ENCODE measurements around the gene ACACA.
"Not testable (repeated sequence)": the region's sequence is repeated elsewhere in the genome, so short reads cannot be mapped to it uniquely, and the experiment has no call there.

The ACACA gene

DNA sequence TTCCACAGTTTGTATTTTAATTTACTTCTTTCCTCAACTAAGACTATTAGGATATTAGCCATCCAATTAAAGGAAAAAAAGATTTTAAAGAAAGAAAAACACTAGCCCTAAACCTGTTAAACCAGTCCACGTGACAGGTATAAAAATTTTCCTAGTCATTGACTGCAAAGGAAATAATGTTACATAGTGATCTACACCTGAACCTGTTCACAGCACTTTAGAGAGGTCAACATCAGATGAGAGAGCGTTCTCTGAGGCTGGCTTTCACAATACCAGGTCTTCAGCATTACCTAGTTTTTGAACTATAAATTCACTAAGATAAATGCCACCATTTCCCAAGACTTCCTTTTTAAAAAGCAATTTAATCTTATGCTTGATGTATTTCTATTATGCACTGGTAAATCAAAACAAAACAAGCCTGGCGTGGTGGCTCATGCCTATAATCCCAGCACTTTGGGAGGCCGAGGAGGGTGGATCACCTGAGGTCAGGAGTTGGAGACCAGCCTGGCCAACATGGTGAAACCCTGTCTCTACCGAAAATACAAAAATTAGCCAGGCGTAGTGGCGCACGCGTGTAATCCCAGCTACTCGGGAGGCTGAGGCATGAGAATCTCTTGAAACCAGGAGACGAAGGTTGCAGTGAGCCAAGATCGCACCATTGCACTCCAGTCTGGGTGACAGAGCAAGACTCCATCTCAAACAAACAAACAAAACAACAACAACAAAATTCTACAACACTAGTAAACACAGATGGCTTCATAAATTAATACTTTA lies 49.7 kb downstream of the ACACA start:
- DNase-seq (ENCODE audit: extremely low read depth in 1 of 2, low read depth in 1 of 2): not testable (repeated sequence)

DNA sequence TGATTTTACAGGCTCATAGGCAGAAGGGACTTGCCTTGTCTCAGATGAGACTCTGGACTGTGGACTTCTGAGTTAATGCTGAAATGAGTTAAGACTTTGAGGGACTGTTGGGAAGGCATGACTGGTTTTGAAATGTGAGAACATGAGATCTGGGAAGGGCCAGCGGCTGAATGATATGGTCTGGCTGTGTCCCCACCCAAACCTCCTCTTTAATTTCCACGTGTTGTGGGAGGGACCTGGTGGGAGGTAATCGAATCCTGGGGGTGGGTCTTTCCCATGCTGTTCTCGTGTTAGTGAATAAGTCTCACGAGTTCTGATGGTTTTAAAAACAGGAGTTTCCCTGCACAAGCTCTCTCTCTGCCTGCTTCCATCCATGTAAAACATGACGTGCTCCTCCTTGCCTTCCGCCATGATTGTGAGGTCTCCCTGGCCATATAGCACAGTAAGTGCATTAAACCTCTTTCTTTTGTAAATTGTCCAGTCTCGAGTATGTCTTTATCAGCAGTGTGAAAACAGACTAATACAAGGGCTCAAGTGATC lies 59.7 kb downstream of the ACACA start:
- DNase-seq (ENCODE audit: extremely low read depth in 1 of 2, low read depth in 1 of 2): not testable (repeated sequence)

DNA sequence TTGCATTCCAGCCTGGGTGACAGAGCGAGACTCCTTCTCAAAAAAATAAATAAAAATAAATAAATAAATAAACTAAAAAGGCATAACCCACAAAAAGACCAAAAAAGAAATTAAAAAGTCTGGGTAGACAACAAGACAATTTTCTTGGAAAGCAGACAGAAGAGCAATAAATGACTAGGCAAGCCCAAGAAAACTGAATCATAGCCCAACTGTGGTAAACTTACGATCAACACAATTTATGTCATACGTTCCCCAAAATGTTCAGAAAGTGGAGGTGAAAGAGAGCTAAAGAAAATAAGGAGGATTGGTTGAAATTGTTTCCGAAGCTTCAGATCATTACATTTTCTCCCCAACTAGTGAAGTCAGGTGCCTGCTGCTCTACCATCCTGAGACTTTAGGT lies 62.1 kb downstream of the ACACA start:
- no peak for DNase-seq (ENCODE audit: extremely low read depth in 1 of 2, low read depth in 1 of 2)

DNA sequence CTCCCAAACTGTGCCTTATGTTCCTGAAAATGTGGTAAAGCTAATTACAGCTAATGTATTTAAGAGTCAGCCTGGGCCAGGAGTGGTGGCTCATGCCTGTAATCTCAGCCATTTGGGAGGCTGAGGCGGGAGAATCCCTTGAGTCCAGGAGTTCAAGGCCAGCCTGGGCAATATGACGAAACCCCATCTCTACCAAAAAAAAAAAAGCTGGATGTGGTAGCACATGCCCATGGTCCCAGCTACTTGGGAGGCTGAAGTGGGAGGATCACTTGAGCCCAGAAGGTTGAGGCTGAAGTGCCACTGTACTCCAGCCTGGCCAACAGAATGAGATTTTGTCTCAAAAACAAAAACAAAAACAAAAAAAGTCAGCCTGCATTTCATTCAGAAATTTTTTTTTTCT lies 64.0 kb downstream of the ACACA start:
- DNase-seq (ENCODE audit: extremely low read depth in 1 of 2, low read depth in 1 of 2): no peak

DNA sequence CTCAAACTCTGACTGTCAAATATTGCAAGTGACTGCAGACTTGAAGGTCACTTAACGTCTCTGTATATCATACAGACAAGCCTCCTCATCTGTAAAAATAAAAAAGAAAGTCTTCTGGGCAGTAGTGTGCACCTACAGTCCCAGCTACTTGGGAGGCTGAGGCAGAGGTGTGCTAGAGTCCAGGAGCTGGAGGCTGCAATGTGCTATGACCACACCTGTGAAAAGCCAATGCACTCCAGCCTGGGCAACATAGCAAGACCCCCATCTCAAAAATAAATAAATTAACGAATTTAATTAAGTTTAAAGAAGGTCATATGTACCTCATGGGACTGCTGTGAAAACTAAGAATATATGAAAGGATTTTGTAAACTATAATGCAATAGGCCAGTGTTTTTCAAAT lies 65.8 kb downstream of the ACACA start:
- no peak for DNase-seq (ENCODE audit: extremely low read depth in 1 of 2, low read depth in 1 of 2)

DNA sequence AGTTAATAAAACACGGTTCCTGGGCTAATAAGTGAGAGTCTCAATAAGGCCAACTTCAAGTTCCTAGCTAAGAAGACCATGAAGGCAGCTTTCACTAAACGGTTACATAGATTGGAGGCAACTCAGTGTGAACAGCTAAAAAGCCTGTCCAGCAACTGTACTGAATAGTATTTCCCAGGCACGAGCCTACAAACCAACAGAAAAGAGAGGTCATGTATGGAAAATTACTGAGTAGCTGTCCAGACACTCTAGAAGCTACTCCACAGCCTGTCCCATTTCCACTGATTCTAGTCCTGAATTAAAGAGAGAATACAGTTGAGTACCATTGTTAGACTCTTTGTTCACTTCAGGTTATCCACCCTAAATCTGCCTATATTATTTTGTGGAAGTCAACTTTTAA lies 67.3 kb downstream of the ACACA start:
- no peak for DNase-seq (ENCODE audit: extremely low read depth in 1 of 2, low read depth in 1 of 2)

DNA sequence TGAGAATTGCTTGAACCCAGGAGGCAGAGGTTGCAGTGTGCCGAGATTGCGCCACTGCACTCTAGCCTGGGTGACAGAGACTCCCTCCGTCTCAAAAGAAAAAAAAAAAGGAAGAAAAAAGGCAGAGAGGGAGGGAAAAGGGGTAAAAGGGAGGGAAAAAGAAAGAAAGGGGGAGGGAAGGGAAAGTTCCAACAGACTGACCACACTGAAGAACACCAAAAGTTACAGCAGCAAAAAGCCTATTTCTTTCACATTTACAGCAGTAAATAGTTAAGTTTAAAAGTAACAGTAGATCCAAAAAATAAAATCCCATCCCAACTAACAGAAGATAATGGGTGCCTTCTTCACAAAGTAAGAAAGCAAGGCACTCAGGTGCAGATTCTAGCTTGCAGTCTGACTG lies 67.8 kb downstream of the ACACA start:
- no peak for DNase-seq (ENCODE audit: extremely low read depth in 1 of 2, low read depth in 1 of 2)

DNA sequence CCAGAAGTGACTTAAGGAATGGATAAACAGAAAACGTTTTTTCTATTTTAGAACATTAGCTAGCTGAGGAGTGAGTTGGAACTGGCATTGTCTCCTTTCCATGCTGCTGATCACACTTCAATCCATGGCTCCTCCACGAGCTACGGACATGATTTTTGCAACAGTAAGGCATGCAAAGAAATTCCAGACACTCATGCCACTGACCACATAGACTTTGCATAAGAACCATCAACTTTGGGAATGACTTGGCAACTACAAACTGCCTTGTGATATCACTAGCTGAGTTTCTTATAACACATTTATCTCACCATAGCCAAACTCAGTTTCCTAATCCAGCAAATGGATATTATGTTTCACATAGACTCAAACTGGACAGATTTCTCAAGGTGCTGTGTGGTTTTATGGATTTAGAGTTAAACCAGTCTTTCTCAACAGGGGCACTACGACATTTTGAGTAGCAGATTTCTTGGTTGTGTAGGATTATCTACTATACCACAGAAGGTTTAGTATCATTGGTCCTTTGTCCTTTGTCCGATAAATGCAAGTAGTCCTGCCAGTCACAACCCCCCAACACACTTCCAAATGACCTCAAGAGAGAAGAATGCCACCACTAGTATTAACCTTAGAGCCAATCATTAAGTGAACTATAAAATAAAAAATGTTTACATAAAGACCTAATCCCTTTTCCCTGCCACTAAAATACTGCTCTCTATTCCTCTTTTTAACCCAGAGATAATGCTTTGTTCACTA lies 79.1 kb downstream of the ACACA start:
- DNase-seq (ENCODE audit: extremely low read depth in 1 of 2, low read depth in 1 of 2): no peak

DNA sequence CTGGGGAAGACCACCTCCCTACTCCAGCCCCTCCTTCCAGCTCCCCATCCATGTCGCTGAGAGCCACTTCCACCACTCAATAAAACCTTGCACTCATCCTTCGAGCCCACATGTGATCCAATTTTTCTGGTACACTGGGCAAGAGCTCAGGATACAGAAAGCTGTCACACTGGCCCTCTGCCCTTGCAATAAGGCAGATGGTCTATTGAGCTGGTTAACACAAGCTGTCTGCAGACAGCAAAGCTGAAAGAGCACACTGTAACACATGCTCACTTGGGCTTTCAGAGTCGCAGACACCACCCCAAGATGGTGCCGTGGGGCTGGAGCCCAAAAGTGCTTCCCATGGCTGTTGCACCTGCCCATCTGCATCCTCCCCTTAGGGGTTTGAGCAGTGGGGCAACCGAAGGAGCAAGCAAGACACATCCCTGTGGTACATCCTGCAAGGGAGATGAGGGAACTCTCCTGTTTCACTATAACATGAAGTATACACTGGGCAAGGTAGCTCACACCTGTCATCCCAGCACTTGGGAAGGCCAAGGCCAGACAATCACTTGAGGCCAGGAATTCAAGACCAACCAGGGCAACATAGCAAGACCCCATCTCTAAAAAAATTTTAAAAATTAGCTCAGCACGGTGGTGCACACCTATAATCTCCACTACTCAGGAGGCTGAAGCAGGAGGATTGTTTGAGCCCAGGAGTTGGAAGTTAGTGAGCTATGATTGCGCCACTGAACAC lies 83.6 kb downstream of the ACACA start:
- DNase-seq (ENCODE audit: extremely low read depth in 1 of 2, low read depth in 1 of 2): no peak

DNA sequence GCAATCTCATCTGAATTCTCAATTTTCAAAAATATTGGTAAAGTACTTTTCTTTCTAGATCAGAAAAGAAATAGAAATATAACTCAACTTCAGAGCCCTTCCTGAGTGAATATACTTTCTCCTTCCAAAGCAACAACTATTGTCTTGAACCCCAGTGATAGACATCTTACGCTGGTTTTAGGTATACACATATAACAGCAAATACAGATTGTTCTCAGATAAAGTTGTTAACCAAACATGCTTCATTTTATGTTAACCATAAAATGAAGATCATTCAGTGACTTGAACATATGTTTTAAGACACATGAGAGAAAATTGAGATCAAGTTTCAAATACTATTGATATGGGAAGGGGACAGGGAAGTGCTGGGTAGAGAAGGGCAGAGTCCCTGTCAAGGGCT lies 84.5 kb downstream of the ACACA start:
- no peak for DNase-seq (ENCODE audit: extremely low read depth in 1 of 2, low read depth in 1 of 2)

DNA sequence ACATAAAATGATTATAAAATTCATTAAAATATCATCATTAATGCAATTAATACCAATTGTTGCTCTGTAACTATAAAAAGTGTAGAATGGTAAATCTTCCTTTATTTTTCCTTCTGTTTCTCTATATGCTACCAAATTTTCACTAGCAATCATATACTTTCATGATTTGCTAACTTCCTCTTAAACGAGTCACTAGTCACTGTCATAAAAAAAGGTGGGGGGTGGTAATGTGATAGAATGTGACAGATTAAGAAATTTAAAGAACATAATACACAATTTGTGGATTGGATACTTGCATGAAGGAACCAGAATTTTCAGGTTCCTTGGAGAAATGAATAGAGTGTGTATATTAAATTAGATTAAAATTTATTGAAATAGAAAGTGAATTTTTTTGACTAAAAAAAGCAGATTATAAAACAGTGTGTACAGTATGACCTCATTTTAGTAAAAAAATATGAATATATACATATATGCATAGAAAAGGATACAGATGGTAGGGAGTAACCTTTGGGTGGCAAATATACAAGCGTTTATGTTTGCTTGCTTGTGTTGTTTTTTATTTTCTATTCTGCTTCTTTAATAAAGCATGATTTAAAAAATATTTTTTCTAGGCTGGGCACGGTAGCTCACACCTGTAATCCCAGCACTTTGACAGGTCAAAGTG lies 87.6 kb downstream of the ACACA start:
- no peak for DNase-seq (ENCODE audit: extremely low read depth in 1 of 2, low read depth in 1 of 2)

DNA sequence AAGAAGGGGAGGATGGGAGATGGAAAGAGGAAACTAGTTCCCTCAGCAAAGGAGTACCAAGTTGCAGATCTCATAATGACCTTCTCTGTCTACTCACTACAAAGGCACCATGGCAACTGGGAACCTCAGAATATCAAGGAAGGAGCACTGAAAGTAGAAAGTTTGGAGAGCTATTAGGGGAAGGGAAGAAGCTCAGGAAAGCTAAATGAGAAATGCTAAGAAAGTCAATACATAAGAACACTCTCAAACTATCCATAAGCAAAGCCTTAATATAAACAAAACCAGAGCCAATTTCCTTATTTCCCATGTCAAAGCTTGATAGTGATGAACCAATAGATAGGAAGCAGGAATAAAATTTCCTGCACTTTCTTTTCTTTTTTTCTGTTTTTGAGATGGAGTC lies 88.8 kb downstream of the ACACA start:
- DNase-seq (ENCODE audit: extremely low read depth in 1 of 2, low read depth in 1 of 2): no peak

DNA sequence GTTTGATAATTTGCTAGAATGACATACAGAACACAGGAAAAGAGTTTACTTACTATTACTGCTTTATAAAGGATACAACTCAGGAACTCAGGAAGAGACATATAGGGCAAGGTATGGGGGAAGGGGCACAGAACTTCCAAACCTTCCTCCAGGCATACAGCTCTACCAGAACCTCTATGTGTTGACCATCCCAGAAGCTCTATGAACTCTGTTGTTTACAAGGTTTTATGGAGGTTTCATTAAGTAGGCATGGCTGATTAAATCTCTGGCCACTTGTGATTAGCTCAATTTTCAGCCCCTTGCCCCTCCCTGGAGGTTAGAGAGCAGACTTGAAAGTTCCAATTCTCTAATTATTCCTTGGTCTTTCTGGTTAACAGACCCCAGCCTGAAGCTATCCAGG lies 91.0 kb downstream of the ACACA start:
- no peak for DNase-seq (ENCODE audit: extremely low read depth in 1 of 2, low read depth in 1 of 2)

DNA sequence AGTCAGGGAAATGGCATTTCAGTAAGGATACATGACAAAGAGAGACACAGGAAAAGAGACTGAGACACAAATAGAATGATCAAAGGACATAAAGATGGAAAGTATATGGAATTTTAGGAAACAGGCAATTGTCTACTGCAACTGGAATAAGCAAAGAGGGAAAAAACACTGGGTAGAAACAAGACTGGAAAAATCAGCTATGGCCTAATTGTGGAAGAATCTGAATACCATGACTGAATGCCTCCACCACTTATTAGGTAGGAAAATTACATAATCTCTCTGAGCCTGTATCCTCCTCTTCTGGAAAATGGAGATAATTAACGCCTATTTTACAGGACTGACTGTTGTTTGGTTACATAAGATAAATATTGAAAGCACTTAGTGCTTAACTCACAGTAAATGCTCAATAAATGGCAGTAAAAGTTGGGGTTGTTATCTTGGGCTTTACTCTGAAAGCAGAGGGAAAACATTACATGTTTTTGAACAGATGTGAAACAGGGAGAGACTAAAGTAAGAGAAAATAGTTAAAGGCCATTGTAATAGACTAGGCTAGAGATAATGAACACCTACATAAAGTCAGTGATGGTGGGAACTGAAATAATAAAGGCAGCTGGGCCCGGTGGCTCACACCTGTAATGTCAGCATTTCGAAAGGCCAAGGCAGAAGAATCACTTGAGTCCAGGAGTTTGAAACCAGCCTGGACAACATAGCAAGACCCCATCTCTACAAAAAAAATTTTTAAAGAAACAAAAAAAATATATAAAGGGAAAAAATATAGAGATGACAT lies 94.3 kb downstream of the ACACA start:
- DNase-seq (ENCODE audit: extremely low read depth in 1 of 2, low read depth in 1 of 2): no peak

DNA sequence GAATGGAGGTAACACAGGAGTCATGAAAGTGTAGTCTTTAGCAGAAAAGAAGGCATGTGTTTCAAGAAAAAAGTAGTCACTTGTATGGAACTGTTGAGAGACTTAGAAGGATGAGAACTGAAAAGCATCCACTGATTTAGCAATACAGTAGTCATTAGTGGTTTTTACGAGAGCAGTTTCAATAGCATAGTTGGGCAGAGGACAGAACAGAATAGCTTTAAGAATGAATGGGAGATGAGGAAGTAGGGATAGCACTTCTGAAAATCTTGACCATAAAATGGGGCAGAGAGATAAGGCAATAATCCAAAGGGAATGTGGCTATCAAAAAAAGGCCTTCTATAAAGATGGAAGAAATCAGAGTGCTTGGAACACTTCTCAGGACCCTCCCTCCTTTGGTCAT lies 95.7 kb downstream of the ACACA start:
- no peak for DNase-seq (ENCODE audit: extremely low read depth in 1 of 2, low read depth in 1 of 2)

DNA sequence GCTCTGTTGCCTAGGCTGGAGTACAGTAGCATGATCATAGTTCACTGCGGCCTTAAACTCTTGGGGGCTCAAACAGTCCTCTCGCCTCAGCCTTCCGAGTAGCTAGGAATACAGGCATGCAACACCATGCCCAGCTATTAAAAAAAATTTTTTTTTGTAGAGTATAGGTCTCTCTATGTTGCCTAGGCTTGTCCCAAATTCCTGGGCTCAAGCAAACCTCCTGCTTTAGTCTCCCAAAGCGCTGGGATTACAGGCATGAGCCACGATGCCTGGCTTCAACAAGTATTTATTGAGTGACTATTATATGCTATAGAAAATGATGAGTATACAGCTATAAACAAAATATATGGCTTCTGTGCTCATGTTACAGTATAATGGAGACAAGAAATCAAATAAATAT lies 97.6 kb downstream of the ACACA start:
- DNase-seq (ENCODE audit: extremely low read depth in 1 of 2, low read depth in 1 of 2): no peak

DNA sequence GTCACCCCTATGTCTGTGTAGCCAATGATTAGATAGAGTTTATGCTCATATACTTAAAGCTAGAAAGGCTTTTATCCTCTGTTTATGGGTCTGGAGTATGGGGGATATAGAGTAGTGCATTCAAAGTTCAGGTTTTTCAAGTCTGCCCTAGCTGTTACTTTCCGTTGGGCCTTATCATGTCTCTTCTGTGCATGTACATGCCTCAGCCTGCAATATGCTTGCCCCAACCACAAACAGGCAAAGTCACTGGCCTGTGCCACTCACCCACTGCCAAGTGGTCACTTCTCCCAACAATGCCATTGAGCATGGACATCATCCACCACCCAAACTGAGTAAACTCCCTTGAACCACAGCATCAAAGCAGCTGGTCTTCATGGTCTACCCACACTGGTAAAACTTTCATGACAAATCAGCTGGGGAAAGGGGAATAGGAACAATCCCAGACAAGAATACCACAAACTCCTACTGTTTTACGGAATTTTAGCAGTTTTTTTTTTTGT lies 101.2 kb downstream of the ACACA start:
- no peak for DNase-seq (ENCODE audit: extremely low read depth in 1 of 2, low read depth in 1 of 2)

DNA sequence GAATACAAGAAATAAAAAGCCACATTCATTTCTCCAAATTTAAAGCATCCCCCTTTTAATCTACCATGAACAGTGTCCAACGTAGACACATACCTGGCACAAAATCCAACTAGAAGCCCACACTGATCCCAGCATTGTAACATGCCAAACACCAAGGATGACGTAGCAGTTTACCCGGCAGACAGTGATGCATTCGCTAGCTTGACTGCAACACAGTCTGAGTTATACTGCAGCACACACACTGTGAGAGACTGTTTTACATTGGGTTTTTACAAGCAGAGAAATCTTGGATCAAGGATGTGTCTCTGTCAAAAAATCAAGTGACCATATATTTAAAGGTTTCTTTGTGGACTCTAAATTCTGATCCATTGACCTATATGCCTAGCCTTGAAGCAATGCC lies 105.3 kb downstream of the ACACA start:
- no peak for DNase-seq (ENCODE audit: extremely low read depth in 1 of 2, low read depth in 1 of 2)

DNA sequence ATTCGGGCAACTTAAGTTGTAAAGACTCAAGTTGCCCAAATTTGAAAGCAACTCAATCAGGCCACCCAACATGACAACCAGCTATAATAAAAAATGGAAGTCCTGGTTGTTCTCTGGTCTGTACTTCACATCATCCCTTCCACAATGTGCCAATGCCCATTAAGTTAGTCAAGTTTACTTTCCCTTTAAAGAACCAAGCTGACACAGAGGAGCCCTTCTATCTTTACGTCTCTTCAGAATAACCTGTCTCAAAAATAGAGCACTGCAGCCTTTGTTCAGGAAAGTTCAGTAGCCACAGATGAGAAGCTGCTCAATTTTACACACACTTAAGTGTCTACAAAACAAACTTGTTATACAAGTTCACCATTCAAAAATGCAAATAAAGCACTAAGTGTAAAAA lies 106.0 kb downstream of the ACACA start:
- DNase-seq (ENCODE audit: extremely low read depth in 1 of 2, low read depth in 1 of 2): no peak
